GM20431 (cell line): Measurements from ENCODE around the gene TSNAXIP1.

ENCODE experiments used
- in situ Hi-C: fragments of 300-500 bp; cut with MseI, MboI; formaldehyde crosslinking; loops from one replicate; pipeline ENCODE4 v1.15.0; 2020; ENCODE audit warnings: low sequenced_read_pairs; ENCODE audit not compliant: unreplicated experiment

The TSNAXIP1 gene, protein sequence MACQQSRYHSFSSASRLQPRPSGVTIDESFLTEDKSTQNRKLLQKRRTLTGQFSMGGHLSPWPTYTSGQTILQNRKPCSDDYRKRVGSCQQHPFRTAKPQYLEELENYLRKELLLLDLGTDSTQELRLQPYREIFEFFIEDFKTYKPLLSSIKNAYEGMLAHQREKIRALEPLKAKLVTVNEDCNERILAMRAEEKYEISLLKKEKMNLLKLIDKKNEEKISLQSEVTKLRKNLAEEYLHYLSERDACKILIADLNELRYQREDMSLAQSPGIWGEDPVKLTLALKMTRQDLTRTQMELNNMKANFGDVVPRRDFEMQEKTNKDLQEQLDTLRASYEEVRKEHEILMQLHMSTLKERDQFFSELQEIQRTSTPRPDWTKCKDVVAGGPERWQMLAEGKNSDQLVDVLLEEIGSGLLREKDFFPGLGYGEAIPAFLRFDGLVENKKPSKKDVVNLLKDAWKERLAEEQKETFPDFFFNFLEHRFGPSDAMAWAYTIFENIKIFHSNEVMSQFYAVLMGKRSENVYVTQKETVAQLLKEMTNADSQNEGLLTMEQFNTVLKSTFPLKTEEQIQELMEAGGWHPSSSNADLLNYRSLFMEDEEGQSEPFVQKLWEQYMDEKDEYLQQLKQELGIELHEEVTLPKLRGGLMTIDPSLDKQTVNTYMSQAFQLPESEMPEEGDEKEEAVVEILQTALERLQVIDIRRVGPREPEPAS

GRCh38 chr16:67806428-67807147 lies at the start of gene TSNAXIP1, which contains the start of gene RANBP10:
Gene TSNAXIP1, plus strand, starts transcription at chr16:67806889. Its CDS starts 261 bp downstream, at chr16:67807150.
Gene RANBP10, minus strand, starts transcription at chr16:67806560. Its CDS starts 24 bp downstream, at chr16:67806536.
- in situ Hi-C loops, result no loop called here

GRCh38 chr16:67758006-67758405 lies 48.7 kb upstream of the TSNAXIP1 start:
- in situ Hi-C loops, result no loop called here

DNA sequence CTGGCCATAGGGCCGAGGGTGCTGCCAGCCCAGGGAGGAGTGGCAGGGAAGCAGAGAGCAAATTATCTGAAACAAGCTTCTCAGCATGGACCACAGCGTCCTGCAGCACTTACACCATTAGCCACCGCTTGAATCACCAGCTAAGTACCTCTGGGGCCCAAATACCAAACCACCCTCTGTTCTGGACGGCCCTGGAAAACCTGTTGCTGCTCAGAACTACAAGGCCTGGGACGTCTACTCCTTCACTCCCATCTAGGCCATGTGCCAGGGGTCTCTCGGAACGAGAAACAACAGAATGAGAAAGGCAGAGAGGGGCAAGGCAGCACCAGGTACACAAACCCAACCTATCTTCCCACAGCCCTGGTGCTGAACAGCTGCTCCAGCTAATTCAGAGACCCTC lies 47.7 kb upstream of the TSNAXIP1 start:
- in situ Hi-C loops, result no loop called here

DNA sequence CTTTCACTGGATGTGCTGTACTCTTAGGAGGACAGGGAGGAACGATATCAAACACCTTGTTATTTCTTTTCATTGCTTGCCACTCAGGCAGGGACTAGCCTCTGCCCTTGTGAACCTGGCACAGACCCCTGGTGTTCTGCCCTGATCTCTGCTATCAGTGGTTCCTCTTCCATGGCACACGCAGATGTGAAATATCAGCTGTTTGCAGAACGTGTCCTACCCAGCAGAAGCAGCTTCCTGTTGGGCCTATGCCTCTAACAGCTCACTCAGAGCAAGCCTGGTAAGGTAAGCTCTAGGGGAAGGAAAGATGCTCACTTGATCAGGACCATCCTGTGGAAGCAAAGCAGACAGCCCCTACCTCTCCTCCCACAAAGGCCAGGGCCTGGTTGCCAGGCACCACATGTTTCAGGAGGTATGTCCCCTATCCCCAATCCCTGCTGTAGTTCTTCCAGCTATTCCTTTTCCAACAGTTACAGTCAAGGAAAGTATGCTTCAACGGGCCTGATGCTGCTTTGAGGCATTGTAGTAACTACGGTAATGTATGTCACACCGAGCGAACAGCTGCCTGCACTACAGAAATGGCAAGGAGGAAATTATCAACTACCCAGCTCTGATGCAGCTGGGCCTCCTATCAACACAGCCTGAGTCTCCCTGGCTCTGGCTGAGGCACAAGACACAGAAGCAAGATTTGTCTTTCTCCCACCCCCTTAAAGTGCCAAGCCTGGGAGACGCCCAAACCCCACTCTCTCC lies 46.3 kb upstream of the TSNAXIP1 start:
- in situ Hi-C loops, result no loop called here

DNA sequence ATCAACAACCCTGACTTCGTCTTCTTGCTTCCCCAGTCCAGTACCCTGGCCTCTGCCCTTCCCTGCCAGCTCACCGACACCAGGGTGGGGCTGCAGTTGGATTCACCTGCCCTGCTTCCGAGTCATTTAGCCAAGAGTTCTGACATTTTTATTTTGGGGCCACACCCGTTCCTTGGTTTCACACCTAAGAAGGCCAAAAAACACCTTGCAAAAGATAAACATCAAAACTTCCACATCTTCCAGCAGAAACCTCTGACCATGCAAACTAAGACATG lies 45.8 kb upstream of the TSNAXIP1 start:
- in situ Hi-C loops, result no loop called here

GRCh38 chr16:67761924-67762323 lies 44.8 kb upstream of the TSNAXIP1 start:
- in situ Hi-C loops, result no loop called here

DNA sequence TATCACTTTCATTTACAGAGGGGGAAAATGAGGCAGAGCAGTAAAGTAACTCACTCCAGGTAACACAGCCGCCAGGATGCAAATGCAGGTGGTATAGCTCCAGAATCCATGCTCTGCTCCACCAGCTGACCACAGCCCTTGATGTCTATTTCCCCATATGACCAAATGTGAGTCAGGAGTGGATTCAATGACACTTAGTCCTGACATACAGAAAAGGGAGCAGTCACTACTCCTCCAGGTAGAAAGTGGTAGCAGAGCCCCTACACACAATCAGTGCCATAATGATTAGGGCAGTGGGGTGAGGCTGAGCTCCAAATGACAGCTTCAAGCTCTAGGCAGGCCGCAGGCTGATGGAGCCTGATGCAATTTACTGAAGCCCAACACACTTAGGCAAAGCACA lies 44.3 kb upstream of the TSNAXIP1 start:
- in situ Hi-C loops, result no loop called here

GRCh38 chr16:67763066-67763465 lies 43.6 kb upstream of the TSNAXIP1 start:
- in situ Hi-C loops, result no loop called here

DNA sequence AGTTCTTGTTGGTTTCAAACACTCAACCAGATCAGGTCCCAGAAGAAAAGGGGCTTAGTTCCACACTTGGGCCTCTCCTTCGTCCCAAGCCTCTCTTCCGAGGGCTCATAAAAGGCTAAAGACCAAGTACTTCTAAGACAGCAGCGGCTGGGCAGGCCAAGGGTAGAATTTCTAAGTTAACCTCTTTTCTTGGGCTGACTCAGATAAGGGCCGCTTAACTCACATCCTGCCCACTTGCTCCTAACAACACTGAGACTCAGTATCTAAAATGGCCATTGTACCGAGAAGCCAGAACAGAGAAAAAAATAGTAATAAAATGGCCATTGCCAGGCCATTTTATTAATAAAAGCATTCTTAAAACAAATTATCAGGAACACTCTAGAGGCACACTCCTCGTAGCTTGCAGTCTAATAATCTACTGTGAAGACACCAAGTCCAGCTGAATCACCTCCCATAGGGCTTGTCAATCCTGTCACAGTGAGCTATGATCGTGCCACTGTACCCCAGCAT lies 42.5 kb upstream of the TSNAXIP1 start:
- in situ Hi-C loops, result no loop called here

GRCh38 chr16:67766291-67766690 lies 40.4 kb upstream of the TSNAXIP1 start:
- in situ Hi-C loops, result no loop called here

- in situ Hi-C loops, result no loop called here
Observed at GRCh38 chr16:67767953-67768352, 38.7 kb upstream of the TSNAXIP1 start.

DNA sequence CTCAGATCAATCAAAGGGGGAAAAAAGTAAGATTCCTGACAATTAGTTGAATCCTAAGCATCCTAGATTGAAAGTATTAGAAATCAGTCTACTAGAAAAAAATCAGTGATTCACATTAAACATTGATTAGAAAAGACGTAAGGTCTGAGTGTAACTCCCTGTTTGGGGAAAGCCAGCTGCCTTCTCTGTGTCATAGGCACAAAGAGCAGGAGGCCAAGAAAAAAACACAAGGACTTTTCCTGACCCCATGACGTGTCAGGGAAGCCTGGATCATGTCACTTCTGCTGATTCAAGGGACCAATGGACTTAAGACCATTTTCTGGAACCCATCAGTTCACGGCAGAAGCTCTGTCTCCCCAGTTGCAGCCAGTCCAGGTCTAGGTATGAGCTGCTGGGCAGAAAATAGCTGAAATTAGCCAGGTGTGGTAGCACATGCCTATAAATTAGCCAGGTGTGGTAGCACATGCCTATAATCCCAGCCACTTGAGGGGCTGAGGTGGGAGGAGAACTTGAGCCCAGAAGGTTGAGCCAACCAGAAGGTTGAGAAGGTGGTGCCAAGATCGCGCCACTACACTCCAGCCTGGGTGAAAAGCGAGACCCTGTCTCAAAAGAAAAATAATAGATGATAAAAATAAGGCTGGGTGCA lies 36.2 kb upstream of the TSNAXIP1 start:
- in situ Hi-C loops, result no loop called here

DNA sequence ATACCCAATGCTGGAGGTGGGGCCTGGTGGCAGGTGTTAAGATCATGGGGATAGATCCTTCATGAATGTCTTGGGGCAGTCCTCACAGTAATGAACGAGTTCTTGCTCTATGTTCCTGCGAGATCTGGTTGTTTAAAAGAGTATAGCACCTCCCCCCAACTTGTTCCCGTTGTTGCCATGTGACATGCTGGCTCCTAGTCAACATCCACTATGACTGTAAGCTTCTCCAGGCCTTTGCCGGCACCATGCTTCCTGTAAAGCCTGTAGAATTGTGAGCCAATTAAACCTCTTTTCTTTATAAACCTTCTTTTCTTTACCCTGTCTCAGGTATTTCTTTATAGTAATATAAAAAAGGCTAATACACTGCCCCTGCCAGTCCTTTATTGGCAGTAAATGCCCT lies 33.6 kb upstream of the TSNAXIP1 start:
- in situ Hi-C loops, result no loop called here

GRCh38 chr16:67773569-67774456 lies 32.9 kb upstream of the TSNAXIP1 start:
- in situ Hi-C loops, result no loop called here

DNA sequence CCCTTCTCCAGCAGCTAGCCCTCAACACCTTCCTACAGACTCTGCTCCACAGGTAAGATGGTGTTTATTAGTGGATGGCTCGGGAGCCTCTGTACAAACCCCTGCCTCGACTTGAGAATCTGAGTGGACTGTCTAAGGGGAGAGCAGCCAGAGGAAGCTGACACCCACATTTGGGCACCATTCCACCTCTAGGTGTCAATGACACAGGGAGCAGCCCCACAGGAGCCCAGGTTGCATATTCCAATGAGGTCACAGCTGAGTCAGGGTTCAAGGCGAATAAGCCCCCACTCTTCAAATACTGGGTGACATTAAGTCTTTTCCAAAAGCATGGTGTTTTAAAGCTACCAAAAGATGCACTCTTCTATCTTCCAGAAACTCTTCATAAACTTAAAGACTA lies 32.2 kb upstream of the TSNAXIP1 start:
- in situ Hi-C loops, result no loop called here

DNA sequence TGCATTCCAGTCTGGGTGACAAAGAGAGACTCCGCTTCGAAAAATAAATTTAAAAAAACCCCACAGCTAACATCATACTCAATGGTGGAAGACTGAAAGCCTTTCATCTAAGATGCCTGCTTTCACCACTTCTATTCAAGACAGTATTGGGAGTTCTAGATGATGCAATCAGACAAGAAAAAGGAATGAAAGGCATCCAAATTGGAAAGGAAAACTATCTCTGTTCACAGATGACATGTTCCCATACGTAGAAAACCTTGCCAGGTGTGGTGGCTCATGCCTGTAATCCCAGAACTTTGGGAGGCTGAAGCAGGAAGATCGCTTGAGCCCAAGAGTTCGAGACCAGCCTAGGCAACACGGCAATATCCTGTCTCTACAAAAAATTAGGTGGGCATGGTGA lies 31.4 kb upstream of the TSNAXIP1 start:
- in situ Hi-C loops, result no loop called here

- in situ Hi-C loops, result no loop called here
Observed at GRCh38 chr16:67779256-67780014, 27.3 kb upstream of the TSNAXIP1 start.
